H9 (cell line): ENCODE data around the gene FOXD4. TPM values are rescaled to one million over a fixed set of nuclear protein-coding genes. Genes with fewer than 3 reads are reported as not detected.
A peak's percentile ranks its signal among the peaks of the same experiment; 100 is the strongest.
"Not testable (repeated sequence)": the region's sequence is repeated elsewhere in the genome, so short reads cannot be mapped to it uniquely, and the experiment has no call there.

Source experiments
- DNase-seq: peaks from one replicate; pipeline ENCODE4 v3.0.0-alpha.2; 2017
- H2AFZ ChIP-seq: one replicate; pipeline ENCODE4 v1.6.1; 2013; ENCODE audit warnings: mild to moderate bottlenecking, low read length, control low read depth, moderate library complexity
- H2AK5ac ChIP-seq: 2 replicates; pipeline ENCODE4 v1.6.1; 2013; ENCODE audit warnings: low read length, control low read depth, mixed read lengths; ENCODE audit not compliant: insufficient read length
- H2BK120ac ChIP-seq: one replicate; pipeline ENCODE4 v1.6.1; 2013; ENCODE audit warnings: low read depth, mild to moderate bottlenecking, low read length, control low read depth, inconsistent platforms; ENCODE audit not compliant: poor library complexity, severe bottlenecking
- H2BK12ac ChIP-seq: 2 replicates; pipeline ENCODE4 v1.6.1; 2013; ENCODE audit warnings: low read length, control low read depth, mixed read lengths, low read depth; ENCODE audit not compliant: insufficient read length
- H2BK15ac ChIP-seq: 2 replicates; pipeline ENCODE4 v1.6.1; 2013; ENCODE audit warnings: low read depth, low read length, control low read depth
- H2BK20ac ChIP-seq: one replicate; pipeline ENCODE4 v1.6.1; 2013; ENCODE audit warnings: low read depth, mild to moderate bottlenecking, low read length, control low read depth, inconsistent platforms; ENCODE audit not compliant: poor library complexity, severe bottlenecking
- H2BK5ac ChIP-seq: 2 replicates; pipeline ENCODE4 v1.6.1; 2013; ENCODE audit warnings: low read length, control low read depth, mixed read lengths; ENCODE audit not compliant: insufficient read length
- H3K14ac ChIP-seq: 2 replicates; pipeline ENCODE4 v1.6.1; 2013; ENCODE audit warnings: low read length, control low read depth; ENCODE audit not compliant: insufficient read depth
- H3K18ac ChIP-seq: 2 replicates; pipeline ENCODE4 v1.6.1; 2013; ENCODE audit warnings: low read depth, mild to moderate bottlenecking, mixed read lengths, low read length, control low read depth; ENCODE audit not compliant: insufficient read length
- H3K23ac ChIP-seq: 2 replicates; pipeline ENCODE4 v1.6.1; 2013; ENCODE audit warnings: low read length, control low read depth, mixed read lengths, low read depth; ENCODE audit not compliant: insufficient read length
- H3K23me2 ChIP-seq: 2 replicates; pipeline ENCODE4 v1.6.1; 2013; ENCODE audit warnings: low read depth, mild to moderate bottlenecking, mixed read lengths, low read length, control low read depth; ENCODE audit not compliant: insufficient read length, poor library complexity, severe bottlenecking
- H3K27ac ChIP-seq: 2 replicates; pipeline ENCODE4 v1.5.1; 2013; ENCODE audit warnings: low read length, control low read depth, mixed read lengths, low read depth; ENCODE audit not compliant: insufficient read length
- H3K27me3 ChIP-seq: 2 replicates; pipeline ENCODE4 v1.6.1; 2013; ENCODE audit warnings: low read length, control low read depth, inconsistent platforms; ENCODE audit not compliant: insufficient read depth
- H3K4ac ChIP-seq: 2 replicates; pipeline ENCODE4 v1.6.1; 2013; ENCODE audit warnings: low read depth, mild to moderate bottlenecking, control low read depth, inconsistent platforms, low read length, moderate library complexity
- H3K4me1 ChIP-seq: 2 replicates; pipeline ENCODE4 v1.6.1; 2013; ENCODE audit warnings: low read length, control low read depth, inconsistent platforms; ENCODE audit not compliant: insufficient read depth
- H3K4me2 ChIP-seq: 2 replicates; pipeline ENCODE4 v1.6.1; 2013; ENCODE audit warnings: low read length, control low read depth, mixed read lengths; ENCODE audit not compliant: insufficient read length, insufficient read depth
- H3K56ac ChIP-seq: 2 replicates; pipeline ENCODE4 v1.6.1; 2013; ENCODE audit warnings: low read depth, mild to moderate bottlenecking, mixed read lengths, low read length, control low read depth; ENCODE audit not compliant: insufficient read length
- H3K79me1 ChIP-seq: 2 replicates; pipeline ENCODE4 v1.6.1; 2013; ENCODE audit warnings: low read depth, mild to moderate bottlenecking, moderate library complexity, low read length, control low read depth, inconsistent platforms; ENCODE audit not compliant: insufficient read depth, poor library complexity, severe bottlenecking
- H3K79me2 ChIP-seq: 2 replicates; pipeline ENCODE4 v1.6.1; 2013; ENCODE audit warnings: low read length, control low read depth, inconsistent platforms; ENCODE audit not compliant: insufficient read depth
- H3K9ac ChIP-seq: 2 replicates; pipeline ENCODE4 v1.6.1; 2013; ENCODE audit warnings: low read length, control low read depth, mixed read lengths; ENCODE audit not compliant: insufficient read length; ENCODE audit errors: extremely low read depth
- H3K9me3 ChIP-seq: one replicate; pipeline ENCODE4 v1.6.1; 2013; ENCODE audit warnings: low read depth, low read length, inconsistent platforms; ENCODE audit not compliant: control insufficient read depth
- H3T11ph ChIP-seq: one replicate; pipeline ENCODE4 v1.6.1; 2013; ENCODE audit warnings: mild to moderate bottlenecking, low read length, control low read depth, inconsistent platforms
- H4K20me1 ChIP-seq: one replicate; pipeline ENCODE4 v1.6.1; 2013; ENCODE audit not compliant: control insufficient read depth, insufficient read length, insufficient read depth
- H4K5ac ChIP-seq: 2 replicates; pipeline ENCODE4 v1.6.1; 2013; ENCODE audit warnings: low read depth, mild to moderate bottlenecking, mixed read lengths, low read length, control low read depth; ENCODE audit not compliant: insufficient read length
- H4K8ac ChIP-seq: replicated peaks from 2 replicates; pipeline ENCODE4 v1.6.1; 2013; ENCODE audit warnings: low read length, control low read depth, mixed read lengths, low read depth; ENCODE audit not compliant: insufficient read length
- H4K91ac ChIP-seq: 2 replicates; pipeline ENCODE4 v1.6.1; 2013; ENCODE audit warnings: low read depth, mild to moderate bottlenecking, moderate library complexity, mixed read lengths, low read length, control low read depth; ENCODE audit not compliant: insufficient read length
- H3K27ac Mint-ChIP-seq, 3 experiments: 2 replicates in 2 of 3; 3 replicates in 1 of 3; pipeline ENCODE4 v1.8.0; 2020 to 2021; ENCODE audit warnings: mixed read lengths in 3 of 3, mild to moderate bottlenecking in 1 of 3, moderate library complexity in 1 of 3
- H3K27me3 Mint-ChIP-seq: 2 replicates; pipeline ENCODE4 v1.8.0; 2021; ENCODE audit warnings: low read depth, mild to moderate bottlenecking, moderate library complexity, mixed read lengths
- H3K36me3 Mint-ChIP-seq, 3 experiments: 2 replicates in 2 of 3; 3 replicates in 1 of 3; pipeline ENCODE4 v1.8.0; 2020 to 2021; ENCODE audit warnings: low read depth in 3 of 3, mixed read lengths in 3 of 3; ENCODE audit not compliant: insufficient read depth in 1 of 3
- H3K4me1 Mint-ChIP-seq, 2 experiments: 2 replicates each; pipeline ENCODE4 v1.8.0; 2020; ENCODE audit warnings: mixed read lengths in 2 of 2
- H3K4me3 Mint-ChIP-seq, 2 experiments: 2 replicates in 1 of 2; 3 replicates in 1 of 2; pipeline ENCODE4 v1.8.0; 2020 to 2021; ENCODE audit warnings: mild to moderate bottlenecking in 2 of 2, mixed read lengths in 2 of 2, moderate library complexity in 1 of 2
- H3K9me3 Mint-ChIP-seq, 2 experiments: 2 replicates in 1 of 2; 3 replicates in 1 of 2; pipeline ENCODE4 v1.8.0; 2020; ENCODE audit warnings: mild to moderate bottlenecking in 2 of 2, mixed read lengths in 2 of 2, moderate library complexity in 1 of 2
- WGBS: extraction: QIAGEN DNeasy Blood & Tissue Kit; methylation state at CpG from one replicate; pipeline ENCODE4 v1.1.7; 2013; ENCODE audit warnings: missing lambda C conversion rate, low lambda C conversion rate, mixed read lengths; ENCODE audit not compliant: insufficient read length; ENCODE audit errors: extremely low coverage; 5-methylcytosine and 5-hydroxymethylcytosine counted together
- total RNA-seq: library from RNA; stranded (reverse); gene quantifications from 2 replicates; pipeline ENCODE4 v1.2.1, GENCODE V29; 2021

The FOXD4 gene
- total RNA-seq, 1 experiment from 2014 or later = 0.20 TPM

- not testable (repeated sequence) for H3K18ac ChIP-seq, H3T11ph ChIP-seq, H3K4ac ChIP-seq, H3K14ac ChIP-seq, H3K79me1 ChIP-seq, H2BK20ac ChIP-seq, H2AK5ac ChIP-seq, H3K9me3 ChIP-seq, H2BK5ac ChIP-seq, H3K36me3 Mint-ChIP-seq, H4K91ac ChIP-seq, H3K9me3 Mint-ChIP-seq, H2AFZ ChIP-seq, H3K27ac ChIP-seq, H4K20me1 ChIP-seq, H2BK15ac ChIP-seq, H2BK12ac ChIP-seq, H3K27ac Mint-ChIP-seq, H3K23me2 ChIP-seq, H2BK120ac ChIP-seq, H3K4me1 ChIP-seq, H4K8ac ChIP-seq, H3K79me2 ChIP-seq, H3K56ac ChIP-seq, H3K23ac ChIP-seq, H4K5ac ChIP-seq, H3K9ac ChIP-seq
- no CpG with 5 or more reads among the region's 111 CpGs for WGBS
- Mint-ChIP-seq H3K4me3 (peak overlapping the region; percentile 64 to 78), H3K4me1 (peaks cover 15 to 23% of the 10 kb centered on the region in 2 experiments), H3K27me3 (peaks cover 93% of the 10 kb centered on the region)
- peak; percentile 72 for DNase-seq
- Histone ChIP-seq H3K27me3 (peaks cover 54% of the 10 kb centered on the region), H3K4me2 (peak overlapping the region; percentile 15)
These were observed 4.5 kb downstream of the FOXD4 start for GRCh38 chr9:113468-114266.

GRCh38 chr9:112589-113467 lies 5.4 kb downstream of the FOXD4 start:
- H3K9ac ChIP-seq, H3K56ac ChIP-seq, H2BK5ac ChIP-seq, H3T11ph ChIP-seq, H3K18ac ChIP-seq, H4K8ac ChIP-seq, H3K36me3 Mint-ChIP-seq, H2BK20ac ChIP-seq, H2BK12ac ChIP-seq, H3K4me1 ChIP-seq, H3K9me3 ChIP-seq, H2AFZ ChIP-seq, DNase-seq, H3K27ac Mint-ChIP-seq, H4K20me1 ChIP-seq, H4K5ac ChIP-seq, H2BK120ac ChIP-seq, H3K79me2 ChIP-seq, H2AK5ac ChIP-seq, H3K23ac ChIP-seq, H3K14ac ChIP-seq, H3K4me2 ChIP-seq, H3K27ac ChIP-seq, H3K9me3 Mint-ChIP-seq, H3K79me1 ChIP-seq, H2BK15ac ChIP-seq, H3K23me2 ChIP-seq, H3K4ac ChIP-seq, H4K91ac ChIP-seq: not testable (repeated sequence)
- peak overlapping the region in 1 of 2 experiments; percentile 53; a peak in 3 of 5 replicates for H3K4me3 Mint-ChIP-seq
- H3K4me1 Mint-ChIP-seq = peaks cover 11 to 15% of the 10 kb centered on the region in 2 experiments
- H3K27me3 Mint-ChIP-seq = peaks cover 93% of the 10 kb centered on the region
- WGBS = no CpG with 5 or more reads among the region's 55 CpGs
- peaks cover 48% of the 10 kb centered on the region for H3K27me3 ChIP-seq
